ENCODE measurements around the gene RNF39.

DNA sequence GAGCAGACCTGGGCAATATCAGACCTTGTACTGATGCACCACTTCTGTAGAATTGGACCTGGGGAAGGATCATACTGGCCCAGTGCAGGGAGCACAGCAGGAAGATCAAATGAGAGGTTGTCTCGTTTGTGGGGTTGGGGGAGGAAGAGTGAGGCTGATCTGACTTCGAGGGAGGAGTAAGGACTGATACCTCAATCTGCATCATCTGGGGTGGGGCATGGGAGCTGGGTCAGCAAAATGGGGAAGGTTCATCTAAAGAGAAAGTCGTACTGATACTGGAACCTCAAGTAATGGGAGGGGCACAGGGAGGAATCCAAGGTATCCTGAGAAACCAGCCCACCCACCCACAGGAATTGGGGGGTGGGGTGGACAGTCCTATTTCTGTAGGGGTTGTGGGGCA, 3.7 kb downstream of the RNF39 start:
- no peak for TF ChIP-seq CTCF (IDR thresholded peaks at IDR 0.05; ENCODE audit: low read length)
- TF ChIP-seq EZH2 (optimal IDR thresholded peaks at IDR 0.05; ENCODE audit: low read depth, low read length) = no peak
- no peak for TF ChIP-seq EZH2phosphoT487 (IDR thresholded peaks at IDR 0.05; ENCODE audit: low read length)
